GM12878 (cell line): ENCODE measurements around the gene ANO4. TPM values are rescaled to one million over a fixed set of nuclear protein-coding genes. Genes with fewer than 3 reads are reported as not detected.

Source experiments
- ATAC-seq: fragments of 200-7000 bp; cut with Tn5 transposase; 3 replicates; pipeline ENCODE4 v1.9.1; 2020; ENCODE audit warnings: mild to moderate bottlenecking, moderate library complexity
- BruUV-seq: library from RNA; stranded (reverse); fragments of 400-500 nt; replicated peaks from 2 replicates; lab custom pipeline; 2021; lab: Mats Ljungman, UMichigan
- CTCF ChIA-PET: fragments of 300-600 bp; sonication (Branson Sonifier 250); formaldehyde crosslinking; extraction: SDS; loops from one replicate; lab custom pipeline; 2021; ENCODE audit warnings: inconsistent platforms; lab: Yijun Ruan, JAX
- POLR2A ChIA-PET: fragments of 350-600 bp; formaldehyde crosslinking; extraction: SDS; loops from one replicate; lab custom pipeline; 2021; ENCODE audit warnings: inconsistent platforms; lab: Charles Lee
- RAD21 ChIA-PET: fragments of 300-600 bp; sonication (Branson Sonifier 250); formaldehyde crosslinking; loops from one replicate; lab custom pipeline; 2023; ENCODE audit warnings: antibody characterized with exemption; ENCODE audit not compliant: unreplicated experiment; lab: Charles Lee
- SMC1A ChIA-PET: fragments of 300-600 bp; sonication (Branson Sonifier 250); formaldehyde crosslinking; loops from one replicate; lab custom pipeline; 2023; ENCODE audit not compliant: unreplicated experiment, uncharacterized antibody; lab: Charles Lee
- DNase-seq: peaks from one replicate; pipeline ENCODE4 v3.0.0-alpha.2; 2011; ENCODE audit warnings: low read depth, low spot score
- FAIRE-seq: peaks from 3 replicates; lab custom pipeline; 2011; peaks lifted over from hg19 to GRCh38; lab: Jason Lieb, UNC
- H2AFZ ChIP-seq: 2 replicates; pipeline ENCODE4 v1.6.0; 2011; ENCODE audit warnings: low read depth, low read length, control low read depth; ENCODE audit not compliant: control insufficient read depth
- H3K27ac ChIP-seq: 2 replicates; pipeline ENCODE4 v1.5.1; 2011; ENCODE audit warnings: control low read depth; ENCODE audit not compliant: control insufficient read depth, insufficient read depth
- H3K27me3 ChIP-seq, 2 experiments: replicated peaks in 1 of 2; 2 replicates each; pipeline versions ENCODE4 v1.6.0 to v1.6.1; 2011; ENCODE audit warnings: low read length in 1 of 2; ENCODE audit not compliant: control insufficient read depth in 2 of 2, insufficient read depth in 2 of 2
- H3K36me3 ChIP-seq, 2 experiments: 2 replicates each; pipeline ENCODE4 v1.5.1; 2011; ENCODE audit warnings: low read length in 1 of 2; ENCODE audit not compliant: control insufficient read depth in 2 of 2, insufficient read depth in 2 of 2
- H3K4me1 ChIP-seq: 2 replicates; pipeline ENCODE4 v1.6.1; 2011; ENCODE audit warnings: mild to moderate bottlenecking, low read length, moderate library complexity, mixed read lengths; ENCODE audit not compliant: control insufficient read depth, insufficient read depth
- H3K4me2 ChIP-seq: 2 replicates; pipeline ENCODE4 v1.6.0; 2011; ENCODE audit warnings: control low read depth; ENCODE audit not compliant: control insufficient read depth, insufficient read depth
- H3K4me3 ChIP-seq: fragments of 200-600 bp; sonication (generic); 2 replicates; pipeline ENCODE4 v1.5.1; 2016
- H3K79me2 ChIP-seq: 2 replicates; pipeline ENCODE4 v1.6.0; 2011; ENCODE audit warnings: low read length; ENCODE audit not compliant: control insufficient read depth, insufficient read depth
- H3K9ac ChIP-seq: 2 replicates; pipeline ENCODE4 v1.8.0; 2011; ENCODE audit warnings: low read length, control low read depth, mixed read lengths; ENCODE audit not compliant: control insufficient read depth, insufficient read depth
- H3K9me3 ChIP-seq: replicated peaks from 3 replicates; pipeline ENCODE4 v1.5.1; 2011; ENCODE audit warnings: mild to moderate bottlenecking, low read length; ENCODE audit not compliant: control insufficient read depth, insufficient read depth
- H4K20me1 ChIP-seq: 2 replicates; pipeline ENCODE4 v1.6.0; 2011; ENCODE audit not compliant: control insufficient read depth, insufficient read depth
- BHLHE40 ChIP-seq, 2 experiments: fragments of 450-650 bp in 1 of 2; IDR thresholded peaks; 2 replicates each; pipeline ENCODE4 v1.6.1; 2011 to 2017; ENCODE audit warnings: low read depth in 2 of 2, borderline replicate concordance in 1 of 2, improper control_type of control experiment in 1 of 2, low read length in 1 of 2, mild to moderate bottlenecking in 1 of 2
- BRCA1 ChIP-seq: IDR thresholded peaks from 2 replicates; pipeline ENCODE4 v1.6.1; 2011; ENCODE audit warnings: low read depth, low read length, improper control_type of control experiment
- CHD2 ChIP-seq: IDR thresholded peaks from 2 replicates; pipeline ENCODE4 v1.6.1; 2011; ENCODE audit warnings: low read depth, low read length, improper control_type of control experiment, borderline replicate concordance
- CTCF ChIP-seq, 3 experiments: IDR thresholded peaks in 2 of 3; conservative IDR thresholded peaks in 1 of 3; 2 replicates each; pipeline ENCODE4 v1.5.1; 2011; ENCODE audit warnings: low read depth in 3 of 3, low read length in 3 of 3, mild to moderate bottlenecking in 3 of 3, control low read depth in 2 of 3, moderate library complexity in 2 of 3, inconsistent platforms in 1 of 3, mixed read lengths in 1 of 3; ENCODE audit not compliant: control insufficient read depth in 2 of 3, insufficient read depth in 1 of 3; ENCODE audit errors: extremely low read depth in 1 of 3
- ETV6 ChIP-seq, 2 experiments: fragments of 450-650 bp in 1 of 2; IDR thresholded peaks in 1 of 2; conservative IDR thresholded peaks in 1 of 2; 2 replicates each; pipeline ENCODE4 v1.6.1; 2014; ENCODE audit warnings: antibody characterized with exemption in 1 of 2, borderline replicate concordance in 1 of 2, low read depth in 1 of 2, mild to moderate bottlenecking in 1 of 2, moderate library complexity in 1 of 2
- HSF1 ChIP-seq: fragments of 150-350 bp; IDR thresholded peaks from 2 replicates; pipeline ENCODE4 v1.6.1; 2014; ENCODE audit warnings: mild to moderate bottlenecking, low read depth, low read length
- MXI1 ChIP-seq: fragments of 150-350 bp; IDR thresholded peaks from 2 replicates; pipeline ENCODE4 v1.6.1; 2011; ENCODE audit warnings: low read depth, mild to moderate bottlenecking, inconsistent platforms, low read length, improper control_type of control experiment
- PAX8 ChIP-seq: fragments of 450-650 bp; IDR thresholded peaks from 2 replicates; pipeline ENCODE4 v1.6.1; 2017; ENCODE audit warnings: mild to moderate bottlenecking, moderate library complexity
- RB1 ChIP-seq: fragments of 450-650 bp; formaldehyde crosslinking; IDR thresholded peaks from 2 replicates; pipeline ENCODE4 v1.6.1; 2017; ENCODE audit warnings: mild to moderate bottlenecking, borderline replicate concordance
- ZBTB4 ChIP-seq: fragments of 450-650 bp; formaldehyde crosslinking; IDR thresholded peaks from 2 replicates; pipeline ENCODE4 v1.4.0; 2022; ENCODE audit warnings: mild to moderate bottlenecking, moderate library complexity
- ZNF24 ChIP-seq: fragments of 450-650 bp; IDR thresholded peaks from 2 replicates; pipeline ENCODE4 v1.6.1; 2017; ENCODE audit warnings: antibody characterized with exemption, mild to moderate bottlenecking
- WGBS: methylation state at CpG from one replicate; pipeline ENCODE4 v1.1.6; 2016; ENCODE audit warnings: low lambda C conversion rate; ENCODE audit not compliant: insufficient replicate concordance, insufficient coverage; ENCODE audit errors: missing lambda C conversion rate; 5-methylcytosine and 5-hydroxymethylcytosine counted together
- in situ Hi-C: fragments of 300-500 bp; cut with MboI; formaldehyde crosslinking; loops from 9 replicates; pipeline ENCODE4 v1.14.3; 2018; ENCODE audit warnings: mixed read lengths
- intact Hi-C: fragments of 100-400 bp; cut with micrococcal nuclease; formaldehyde crosslinking; loops from one replicate; pipeline ENCODE4 v1.14.2; 2022; ENCODE audit not compliant: unreplicated experiment
- polyA plus RNA-seq, 11 experiments: library from polyadenylated mRNA; depleted of rRNA in 4 of 11; unstranded in 6 of 11; stranded (reverse) in 5 of 11; fragments of >200 nt; fragmentation: Nextera tagmentation in 4 of 11; fragmentation: Illumina TruSeq in 1 of 11; extraction: Ambion mirVana in 4 of 11; extraction: Trizol in 1 of 11; gene quantifications; 1 replicate in 1 of 11; 2 replicates in 10 of 11; pipeline versions ENCODE4 v1.2.1 to v1.2.3, GENCODE V29; 2011 to 2016; ENCODE audit warnings: inconsistent platforms in 2 of 11, missing spikeins in 2 of 11, low read depth in 1 of 11
- total RNA-seq, 4 experiments: library from RNA; depleted of rRNA in 3 of 4; stranded (reverse); fragments of >200 nt in 3 of 4; fragmentation: Illumina TruSeq in 1 of 4; extraction: Trizol in 1 of 4; gene quantifications; 2 replicates each; pipeline versions ENCODE4 v1.2.1 to v1.2.3, GENCODE V29; 2013 to 2021

ANO4 gene
- total and polyA plus RNA-seq, 10 of the 15 experiments (the other 5 are each of a cell fraction or from before 2014, with no cell fraction given): not detected

- SMC1A ChIA-PET: no interaction called here
- no peak for TF ChIP-seq RB1
- no peak for TF ChIP-seq PAX8
- no peaks in the 10 kb centered on the region for H4K20me1 ChIP-seq
- H2AFZ ChIP-seq: no peak overlapping the region
- no peaks in the 10 kb centered on the region for H3K36me3 ChIP-seq
- no peaks in the 10 kb centered on the region for H3K79me2 ChIP-seq
- H3K9me3 ChIP-seq: no peaks in the 10 kb centered on the region
- FAIRE-seq (no peak), ATAC-seq (no peak), DNase-seq (no peak)
- H3K9ac ChIP-seq: no peak overlapping the region
- H3K4me3 ChIP-seq: no peak overlapping the region
- BruUV-seq: no TSS peak
- H3K4me1 ChIP-seq: no peaks in the 10 kb centered on the region
- H3K27ac ChIP-seq: no peak overlapping the region
- no peaks in the 10 kb centered on the region for H3K27me3 ChIP-seq
- in situ Hi-C loops: no loop called here
- no peak overlapping the region for H3K4me2 ChIP-seq
- CTCF ChIA-PET: no interaction called here
- intact Hi-C loops: no loop called here
- RAD21 ChIA-PET: no interaction called here
- POLR2A ChIA-PET: no interaction called here
These were observed 246.4 kb downstream of the ANO4 start for GRCh38 chr12:101040936-101041335.

GRCh38 chr12:101042211-101042610 is 247.6 kb downstream of the ANO4 start:
- H4K20me1 ChIP-seq: no peaks in the 10 kb centered on the region
- H3K4me2 ChIP-seq: no peak overlapping the region
- 44% methylated on average over 8 of the region's 8 CpGs for WGBS
- in situ Hi-C loops (no loop called here), intact Hi-C loops (no loop called here)
- no peaks in the 10 kb centered on the region for H3K36me3 ChIP-seq
- H3K9ac ChIP-seq: no peak overlapping the region
- FAIRE-seq (no peak), ATAC-seq (no peak), DNase-seq (no peak)
- ChIA-PET POLR2A (no interaction called here), CTCF (no interaction called here), SMC1A (no interaction called here), RAD21 (no interaction called here)
- H3K27ac ChIP-seq: no peak overlapping the region
- H3K27me3 ChIP-seq: no peaks in the 10 kb centered on the region
- H3K9me3 ChIP-seq: no peaks in the 10 kb centered on the region
- H3K4me3 ChIP-seq: no peak overlapping the region
- no peaks in the 10 kb centered on the region for H3K4me1 ChIP-seq
- H3K79me2 ChIP-seq: no peaks in the 10 kb centered on the region
- H2AFZ ChIP-seq: no peak overlapping the region
- no TSS peak for BruUV-seq
- TF ChIP-seq CHD2 (no peak), HSF1 (no peak), ETV6 (conservative IDR thresholded peaks at IDR 0.05 in 1 of 2, IDR thresholded peaks at IDR 0.05 in 1 of 2; ENCODE audit: borderline replicate concordance in 1 of 2, low read depth in 1 of 2) (no peak), MXI1 (no peak), ZNF24 (no peak), ZBTB4 (CRISPR knock-in tag) (no peak), CTCF (IDR thresholded peaks at IDR 0.05 in 2 of 3, conservative IDR thresholded peaks at IDR 0.05 in 1 of 3; ENCODE audit: control insufficient read depth in 2 of 3, extremely low read depth in 1 of 3, insufficient read depth in 1 of 3, low read depth in 3 of 3, low read length in 3 of 3) (no peak), BHLHE40 (IDR thresholded peaks at IDR 0.05; ENCODE audit: borderline replicate concordance in 1 of 2, low read depth in 2 of 2, low read length in 1 of 2) (no peak), BRCA1 (no peak)
